ENCODE results near the gene PLA2G4E.

Gene PLA2G4E

DNA sequence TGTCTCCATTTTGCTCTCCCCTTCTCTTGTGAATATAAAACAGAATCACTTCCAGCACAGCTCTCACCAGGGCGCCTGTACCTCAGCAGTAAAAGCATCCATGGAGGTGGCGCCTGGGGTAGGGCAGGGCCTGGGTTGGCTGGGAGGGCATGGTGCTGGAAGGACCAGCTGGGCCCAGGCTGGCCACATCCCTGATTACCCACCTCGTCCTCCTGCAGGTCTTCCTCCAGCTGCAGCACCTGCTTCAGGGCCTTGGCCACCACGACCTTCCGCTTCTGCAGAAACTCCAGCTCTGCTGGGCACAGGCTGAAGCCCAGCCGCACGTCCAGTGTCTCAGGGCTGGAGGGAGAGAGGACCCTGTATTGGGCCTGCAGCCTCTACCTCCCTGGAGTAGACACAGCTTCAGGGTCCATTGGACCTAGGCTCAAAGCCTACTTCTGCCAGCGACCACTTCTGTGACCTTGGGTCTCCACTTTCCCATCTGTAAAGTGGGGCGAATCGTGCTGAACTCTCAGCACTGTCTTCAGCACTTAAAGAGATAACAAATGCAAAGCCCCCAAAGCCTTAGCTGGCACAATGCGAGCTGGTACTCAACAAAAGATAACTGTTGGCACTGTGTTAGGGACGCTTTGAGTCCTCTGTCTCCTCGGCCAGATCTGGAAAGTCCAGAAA, 23.8 kb downstream of the PLA2G4E start:
- H3K27ac ChIP-seq (ENCODE audit: low read depth, low read length, poor library complexity, severe bottlenecking) = no peak overlapping the region
- H3K79me2 ChIP-seq (ENCODE audit: insufficient read depth, low read length) = no peaks in the 10 kb centered on the region

DNA sequence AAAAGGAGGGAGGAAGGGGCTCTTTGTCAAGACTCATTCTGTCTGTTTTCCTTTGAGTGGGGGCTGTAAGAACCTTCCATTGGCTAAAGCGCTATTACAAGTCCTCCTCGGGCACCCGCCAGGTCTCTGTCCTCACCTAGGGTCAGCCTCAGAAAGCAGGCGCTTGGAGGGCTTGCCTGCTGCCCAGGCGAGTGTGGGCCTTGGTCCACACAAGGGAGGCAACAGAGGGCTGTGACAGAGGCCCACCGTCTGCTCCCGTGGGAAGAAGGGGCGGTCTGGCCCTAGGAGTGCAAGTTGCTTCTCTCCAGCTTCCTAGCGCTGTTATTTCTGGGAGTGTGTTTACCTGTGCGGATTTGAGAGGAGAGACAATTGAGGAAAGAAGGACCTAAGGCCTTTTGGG, 24.5 kb downstream of the PLA2G4E start:
- no peaks in the 10 kb centered on the region for H3K36me3 ChIP-seq (ENCODE audit: insufficient read depth, low read length)
- no peak overlapping the region for H2AFZ ChIP-seq (ENCODE audit: low read length)
- H4K20me1 ChIP-seq (ENCODE audit: insufficient read depth, low read length) = no peaks in the 10 kb centered on the region
- peaks cover 5% of the 10 kb centered on the region; the same call in 1 of the 2 replicates for H3K27me3 ChIP-seq (ENCODE audit: insufficient read depth, low read length)
- no peak overlapping the region for H3K4me3 ChIP-seq (ENCODE audit: low read depth, low read length, poor library complexity, severe bottlenecking)
- no peaks in the 10 kb centered on the region for H3F3A ChIP-seq (ENCODE audit: insufficient read depth, low read length)
- H3K79me2 ChIP-seq (ENCODE audit: insufficient read depth, low read length) = no peaks in the 10 kb centered on the region
- TF ChIP-seq, protein P1, sequence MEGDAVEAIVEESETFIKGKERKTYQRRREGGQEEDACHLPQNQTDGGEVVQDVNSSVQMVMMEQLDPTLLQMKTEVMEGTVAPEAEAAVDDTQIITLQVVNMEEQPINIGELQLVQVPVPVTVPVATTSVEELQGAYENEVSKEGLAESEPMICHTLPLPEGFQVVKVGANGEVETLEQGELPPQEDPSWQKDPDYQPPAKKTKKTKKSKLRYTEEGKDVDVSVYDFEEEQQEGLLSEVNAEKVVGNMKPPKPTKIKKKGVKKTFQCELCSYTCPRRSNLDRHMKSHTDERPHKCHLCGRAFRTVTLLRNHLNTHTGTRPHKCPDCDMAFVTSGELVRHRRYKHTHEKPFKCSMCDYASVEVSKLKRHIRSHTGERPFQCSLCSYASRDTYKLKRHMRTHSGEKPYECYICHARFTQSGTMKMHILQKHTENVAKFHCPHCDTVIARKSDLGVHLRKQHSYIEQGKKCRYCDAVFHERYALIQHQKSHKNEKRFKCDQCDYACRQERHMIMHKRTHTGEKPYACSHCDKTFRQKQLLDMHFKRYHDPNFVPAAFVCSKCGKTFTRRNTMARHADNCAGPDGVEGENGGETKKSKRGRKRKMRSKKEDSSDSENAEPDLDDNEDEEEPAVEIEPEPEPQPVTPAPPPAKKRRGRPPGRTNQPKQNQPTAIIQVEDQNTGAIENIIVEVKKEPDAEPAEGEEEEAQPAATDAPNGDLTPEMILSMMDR (IDR thresholded peaks at IDR 0.05; ENCODE audit: low read length) = no peak
- TF ChIP-seq EZH2 (IDR thresholded peaks at IDR 0.05; ENCODE audit: borderline replicate concordance, low read length) = no peak
- H3K4me1 ChIP-seq (ENCODE audit: insufficient read depth, low read length, severe bottlenecking) = no peaks in the 10 kb centered on the region
- H3K9me2 ChIP-seq (ENCODE audit: low read depth, low read length) = no peaks in the 10 kb centered on the region
- no peak overlapping the region for H3K27ac ChIP-seq (ENCODE audit: low read depth, low read length, poor library complexity, severe bottlenecking)
- no peak overlapping the region for H3K4me2 ChIP-seq (ENCODE audit: low read length)
- H3K9ac ChIP-seq (ENCODE audit: low read length) = no peak overlapping the region
- H3K9me3 ChIP-seq (ENCODE audit: low read length) = no peaks in the 10 kb centered on the region

More for the DNA sequence above, 23.8 kb downstream of the PLA2G4E start:
- no peaks in the 10 kb centered on the region for H3K36me3 ChIP-seq (ENCODE audit: insufficient read depth, low read length)
- H4K20me1 ChIP-seq (ENCODE audit: insufficient read depth, low read length) = no peaks in the 10 kb centered on the region
- H3K4me2 ChIP-seq (ENCODE audit: low read length) = no peak overlapping the region
- no peak overlapping the region for H3K4me3 ChIP-seq (ENCODE audit: low read depth, low read length, poor library complexity, severe bottlenecking)
- TF ChIP-seq, protein P1 (IDR thresholded peaks at IDR 0.05; ENCODE audit: low read length) = no peak
- no peak for TF ChIP-seq EZH2 (IDR thresholded peaks at IDR 0.05; ENCODE audit: borderline replicate concordance, low read length)
- H2AFZ ChIP-seq (ENCODE audit: low read length) = no peak overlapping the region
- H3F3A ChIP-seq (ENCODE audit: insufficient read depth, low read length) = no peaks in the 10 kb centered on the region
- no peaks in the 10 kb centered on the region for H3K9me3 ChIP-seq (ENCODE audit: low read length)
- no peak overlapping the region for H3K9ac ChIP-seq (ENCODE audit: low read length)
- H3K4me1 ChIP-seq (ENCODE audit: insufficient read depth, low read length, severe bottlenecking) = no peaks in the 10 kb centered on the region
- H3K27me3 ChIP-seq (ENCODE audit: insufficient read depth, low read length) = peaks cover 5% of the 10 kb centered on the region; the same call in 1 of the 2 replicates
- H3K9me2 ChIP-seq (ENCODE audit: low read depth, low read length) = no peaks in the 10 kb centered on the region

DNA sequence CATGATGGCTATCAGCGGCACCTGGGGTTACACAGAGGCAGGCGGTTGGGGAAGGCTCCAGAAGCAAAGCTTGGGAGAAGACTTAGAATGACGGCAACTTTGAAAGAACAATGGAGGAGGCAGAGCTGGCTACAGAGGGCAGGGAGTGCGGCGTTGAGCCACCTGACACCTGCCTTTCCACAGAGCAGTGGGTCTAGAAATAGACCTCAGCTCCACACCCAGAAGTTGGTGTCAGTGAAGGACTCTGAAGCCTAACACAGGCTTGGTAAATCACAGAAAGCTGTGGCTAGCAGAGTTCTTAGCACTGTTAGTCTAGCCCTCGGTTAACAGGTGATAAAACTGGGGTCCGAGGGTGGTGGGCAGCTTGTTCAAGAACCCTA, 25.4 kb downstream of the PLA2G4E start:
- no peaks in the 10 kb centered on the region for H4K20me1 ChIP-seq (ENCODE audit: insufficient read depth, low read length)
- no peak overlapping the region for H3K9ac ChIP-seq (ENCODE audit: low read length)
- no peak overlapping the region for H2AFZ ChIP-seq (ENCODE audit: low read length)
- H3K9me2 ChIP-seq (ENCODE audit: low read depth, low read length) = no peaks in the 10 kb centered on the region
- no peaks in the 10 kb centered on the region for H3K4me1 ChIP-seq (ENCODE audit: insufficient read depth, low read length, severe bottlenecking)
- H3K27me3 ChIP-seq (ENCODE audit: insufficient read depth, low read length) = peaks cover 5% of the 10 kb centered on the region; the same call in 1 of the 2 replicates
- no peak overlapping the region for H3K4me3 ChIP-seq (ENCODE audit: low read depth, low read length, poor library complexity, severe bottlenecking)
- H3F3A ChIP-seq (ENCODE audit: insufficient read depth, low read length) = no peaks in the 10 kb centered on the region
- TF ChIP-seq, protein P1 (IDR thresholded peaks at IDR 0.05; ENCODE audit: low read length) = no peak
- TF ChIP-seq EZH2 (IDR thresholded peaks at IDR 0.05; ENCODE audit: borderline replicate concordance, low read length) = no peak
- H3K27ac ChIP-seq (ENCODE audit: low read depth, low read length, poor library complexity, severe bottlenecking) = no peak overlapping the region
- no peaks in the 10 kb centered on the region for H3K9me3 ChIP-seq (ENCODE audit: low read length)
- no peak overlapping the region for H3K4me2 ChIP-seq (ENCODE audit: low read length)
- H3K79me2 ChIP-seq (ENCODE audit: insufficient read depth, low read length) = no peaks in the 10 kb centered on the region
- H3K36me3 ChIP-seq (ENCODE audit: insufficient read depth, low read length) = no peaks in the 10 kb centered on the region
